Neural cell (in vitro differentiated cells): Measurements from ENCODE around the gene FRMD4B. TPM values are rescaled to one million over a fixed set of nuclear protein-coding genes. Genes with fewer than 3 reads are reported as not detected.

Source experiments
- H2AFZ ChIP-seq: fragments of 200-600, 300-800 bp; sonication (generic), shearing (Covaris generic); 2 replicates; pipeline ENCODE4 v1.6.0; 2014; ENCODE audit warnings: low read depth, mild to moderate bottlenecking, antibody characterized with exemption, low read length, moderate library complexity
- H3F3A ChIP-seq: fragments of 200-600 bp; shearing (Covaris generic); 2 replicates; pipeline ENCODE4 v1.6.1; 2016; ENCODE audit warnings: mild to moderate bottlenecking, moderate library complexity, mixed read lengths, antibody characterized with exemption, low read length; ENCODE audit not compliant: insufficient read depth, poor library complexity, severe bottlenecking
- H3K27ac ChIP-seq: fragments of 200-600, 300-800 bp; sonication (generic), shearing (Covaris generic); 2 replicates; pipeline ENCODE4 v1.5.1; 2014; ENCODE audit warnings: mild to moderate bottlenecking, low read length, moderate library complexity
- H3K27me3 ChIP-seq: fragments of 300-800, 200-600 bp; sonication (generic), shearing (Covaris generic); 2 replicates; pipeline ENCODE4 v1.6.0; 2014; ENCODE audit warnings: mild to moderate bottlenecking, low read depth, low read length, moderate library complexity; ENCODE audit not compliant: insufficient read depth
- H3K36me3 ChIP-seq: fragments of 300-800, 200-600 bp; sonication (generic), shearing (Covaris generic); 2 replicates; pipeline ENCODE4 v1.5.1; 2014; ENCODE audit warnings: mild to moderate bottlenecking, antibody characterized with exemption, low read length, moderate library complexity; ENCODE audit not compliant: insufficient read depth
- H3K4me2 ChIP-seq: fragments of 300-800, 200-600 bp; sonication (generic), shearing (Covaris generic); 2 replicates; pipeline ENCODE4 v1.6.0; 2014; ENCODE audit warnings: mild to moderate bottlenecking, low read length
- H3K4me3 ChIP-seq: fragments of 300-800, 200-600 bp; sonication (generic), shearing (Covaris generic); 2 replicates; pipeline ENCODE4 v1.5.1; 2014; ENCODE audit warnings: mild to moderate bottlenecking, low read length, moderate library complexity
- H3K79me2 ChIP-seq: fragments of 200-600 bp; shearing (Covaris generic); replicated peaks from 2 replicates; pipeline ENCODE4 v1.6.0; 2014; ENCODE audit warnings: mild to moderate bottlenecking, low read length, moderate library complexity; ENCODE audit not compliant: insufficient read depth
- H3K9ac ChIP-seq: fragments of 300-800, 200-600 bp; sonication (generic), shearing (Covaris generic); 2 replicates; pipeline ENCODE4 v1.6.1; 2016; ENCODE audit warnings: mild to moderate bottlenecking, low read length, mixed read lengths
- H3K9me2 ChIP-seq: fragments of 200-600 bp; shearing (Covaris generic); 2 replicates; pipeline ENCODE4 v1.6.1; 2016; ENCODE audit warnings: mild to moderate bottlenecking, low read length, mixed read lengths; ENCODE audit not compliant: insufficient read depth
- H3K9me3 ChIP-seq: fragments of 200-600, 300-800 bp; sonication (generic), shearing (Covaris generic); 2 replicates; pipeline ENCODE4 v1.6.1; 2016; ENCODE audit warnings: mild to moderate bottlenecking, mixed run types, low read length, moderate library complexity, mixed read lengths
- H4K20me1 ChIP-seq: fragments of 200-600 bp; shearing (Covaris generic); 2 replicates; pipeline ENCODE4 v1.6.1; 2016; ENCODE audit warnings: mild to moderate bottlenecking, mixed run types; ENCODE audit not compliant: insufficient read depth
- EP300 ChIP-seq: fragments of 450-650 bp; conservative IDR thresholded peaks from 2 replicates; pipeline ENCODE4 v1.6.1; 2014; ENCODE audit warnings: antibody characterized with exemption, mild to moderate bottlenecking, moderate library complexity; ENCODE audit not compliant: poor library complexity, severe bottlenecking
- EZH2 ChIP-seq: fragments of 200-600, 300-800 bp; shearing (Covaris generic), sonication (generic); IDR thresholded peaks from 2 replicates; pipeline ENCODE4 v1.6.1; 2014; ENCODE audit warnings: antibody characterized with exemption, low read length, borderline replicate concordance, mild to moderate bottlenecking; ENCODE audit not compliant: insufficient read depth, poor library complexity, severe bottlenecking
- MXI1 ChIP-seq: fragments of 450-650 bp; conservative IDR thresholded peaks from 2 replicates; pipeline ENCODE4 v1.6.1; 2014; ENCODE audit warnings: antibody characterized with exemption, mild to moderate bottlenecking; ENCODE audit not compliant: poor library complexity, severe bottlenecking
- POLR2AphosphoS5 ChIP-seq: IDR thresholded peaks from 2 replicates; pipeline ENCODE4 v1.6.1; 2012
- RAD21 ChIP-seq: fragments of 450-650 bp; conservative IDR thresholded peaks from 2 replicates; pipeline ENCODE4 v1.6.1; 2014; ENCODE audit warnings: antibody characterized with exemption, mild to moderate bottlenecking, moderate library complexity
- SMC3 ChIP-seq: fragments of 450-650 bp; conservative IDR thresholded peaks from 2 replicates; pipeline ENCODE4 v1.6.1; 2014; ENCODE audit warnings: antibody characterized with exemption, mild to moderate bottlenecking, moderate library complexity; ENCODE audit not compliant: poor library complexity
- TAF1 ChIP-seq: IDR thresholded peaks from 2 replicates; pipeline ENCODE4 v1.6.1; 2012; ENCODE audit warnings: low read depth
- polyA plus RNA-seq: library from polyadenylated mRNA; depleted of rRNA; stranded (reverse); fragments of >200 nt; gene quantifications from 2 replicates; pipeline ENCODE4 v1.2.3, GENCODE V29; 2014
- TF ChIP-seq, protein P1 (sequence below): IDR thresholded peaks from 2 replicates; pipeline ENCODE4 v1.6.1; 2012; ENCODE audit warnings: borderline replicate concordance
- TF ChIP-seq, protein P2 (sequence below): fragments of 450-650 bp; IDR thresholded peaks from 2 replicates; pipeline ENCODE4 v1.5.1; 2014; ENCODE audit warnings: antibody characterized with exemption, mild to moderate bottlenecking, moderate library complexity; ENCODE audit not compliant: poor library complexity, severe bottlenecking

The FRMD4B gene
- polyA plus RNA-seq, 1 donor from 2014 or later: 6.2 TPM

- H3F3A ChIP-seq: no peaks in the 10 kb centered on the region
- no peak overlapping the region for H3K4me3 ChIP-seq
- no peak overlapping the region for H3K4me2 ChIP-seq
- no peak overlapping the region for H3K9ac ChIP-seq
- no peaks in the 10 kb centered on the region for H4K20me1 ChIP-seq
- no peak overlapping the region for H3K27ac ChIP-seq
- no peaks in the 10 kb centered on the region for H3K79me2 ChIP-seq
- H2AFZ ChIP-seq: no peak overlapping the region
- TF ChIP-seq EP300: no peak
- TF ChIP-seq, protein P1, sequence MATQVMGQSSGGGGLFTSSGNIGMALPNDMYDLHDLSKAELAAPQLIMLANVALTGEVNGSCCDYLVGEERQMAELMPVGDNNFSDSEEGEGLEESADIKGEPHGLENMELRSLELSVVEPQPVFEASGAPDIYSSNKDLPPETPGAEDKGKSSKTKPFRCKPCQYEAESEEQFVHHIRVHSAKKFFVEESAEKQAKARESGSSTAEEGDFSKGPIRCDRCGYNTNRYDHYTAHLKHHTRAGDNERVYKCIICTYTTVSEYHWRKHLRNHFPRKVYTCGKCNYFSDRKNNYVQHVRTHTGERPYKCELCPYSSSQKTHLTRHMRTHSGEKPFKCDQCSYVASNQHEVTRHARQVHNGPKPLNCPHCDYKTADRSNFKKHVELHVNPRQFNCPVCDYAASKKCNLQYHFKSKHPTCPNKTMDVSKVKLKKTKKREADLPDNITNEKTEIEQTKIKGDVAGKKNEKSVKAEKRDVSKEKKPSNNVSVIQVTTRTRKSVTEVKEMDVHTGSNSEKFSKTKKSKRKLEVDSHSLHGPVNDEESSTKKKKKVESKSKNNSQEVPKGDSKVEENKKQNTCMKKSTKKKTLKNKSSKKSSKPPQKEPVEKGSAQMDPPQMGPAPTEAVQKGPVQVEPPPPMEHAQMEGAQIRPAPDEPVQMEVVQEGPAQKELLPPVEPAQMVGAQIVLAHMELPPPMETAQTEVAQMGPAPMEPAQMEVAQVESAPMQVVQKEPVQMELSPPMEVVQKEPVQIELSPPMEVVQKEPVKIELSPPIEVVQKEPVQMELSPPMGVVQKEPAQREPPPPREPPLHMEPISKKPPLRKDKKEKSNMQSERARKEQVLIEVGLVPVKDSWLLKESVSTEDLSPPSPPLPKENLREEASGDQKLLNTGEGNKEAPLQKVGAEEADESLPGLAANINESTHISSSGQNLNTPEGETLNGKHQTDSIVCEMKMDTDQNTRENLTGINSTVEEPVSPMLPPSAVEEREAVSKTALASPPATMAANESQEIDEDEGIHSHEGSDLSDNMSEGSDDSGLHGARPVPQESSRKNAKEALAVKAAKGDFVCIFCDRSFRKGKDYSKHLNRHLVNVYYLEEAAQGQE: no peak
- no peak for TF ChIP-seq RAD21
- no peak for TF ChIP-seq MXI1
- no peak for TF ChIP-seq TAF1
- TF ChIP-seq SMC3: no peak
- TF ChIP-seq, protein P2, sequence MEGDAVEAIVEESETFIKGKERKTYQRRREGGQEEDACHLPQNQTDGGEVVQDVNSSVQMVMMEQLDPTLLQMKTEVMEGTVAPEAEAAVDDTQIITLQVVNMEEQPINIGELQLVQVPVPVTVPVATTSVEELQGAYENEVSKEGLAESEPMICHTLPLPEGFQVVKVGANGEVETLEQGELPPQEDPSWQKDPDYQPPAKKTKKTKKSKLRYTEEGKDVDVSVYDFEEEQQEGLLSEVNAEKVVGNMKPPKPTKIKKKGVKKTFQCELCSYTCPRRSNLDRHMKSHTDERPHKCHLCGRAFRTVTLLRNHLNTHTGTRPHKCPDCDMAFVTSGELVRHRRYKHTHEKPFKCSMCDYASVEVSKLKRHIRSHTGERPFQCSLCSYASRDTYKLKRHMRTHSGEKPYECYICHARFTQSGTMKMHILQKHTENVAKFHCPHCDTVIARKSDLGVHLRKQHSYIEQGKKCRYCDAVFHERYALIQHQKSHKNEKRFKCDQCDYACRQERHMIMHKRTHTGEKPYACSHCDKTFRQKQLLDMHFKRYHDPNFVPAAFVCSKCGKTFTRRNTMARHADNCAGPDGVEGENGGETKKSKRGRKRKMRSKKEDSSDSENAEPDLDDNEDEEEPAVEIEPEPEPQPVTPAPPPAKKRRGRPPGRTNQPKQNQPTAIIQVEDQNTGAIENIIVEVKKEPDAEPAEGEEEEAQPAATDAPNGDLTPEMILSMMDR: no peak
- no peak for TF ChIP-seq EZH2
- no peaks in the 10 kb centered on the region for H3K27me3 ChIP-seq
- no peaks in the 10 kb centered on the region for H3K9me3 ChIP-seq
- no peaks in the 10 kb centered on the region for H3K36me3 ChIP-seq
- no peaks in the 10 kb centered on the region for H3K9me2 ChIP-seq
Observed at GRCh38 chr3:69343875-69344274, 42.0 kb downstream of the FRMD4B start.

DNA sequence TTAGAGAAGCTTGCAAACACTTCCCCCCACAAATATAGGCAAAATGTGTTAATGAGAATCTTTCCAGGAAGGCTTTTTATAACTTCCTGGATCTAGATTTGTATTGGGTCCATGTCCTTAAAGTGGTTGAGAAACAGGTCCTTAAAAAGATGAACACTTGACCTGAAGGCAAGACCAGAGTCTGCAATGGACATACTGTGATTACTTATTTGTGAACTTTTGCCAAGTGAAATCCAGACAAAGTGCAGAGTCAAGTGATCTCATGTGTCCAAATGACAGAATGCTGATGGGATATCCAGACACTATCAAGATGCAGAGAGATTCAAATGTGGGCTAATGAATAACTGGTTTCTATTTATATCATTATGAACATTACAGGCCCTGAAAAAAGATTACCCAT is 43.8 kb downstream of the FRMD4B start:
- Histone ChIP-seq H3K27me3 (no peaks in the 10 kb centered on the region), H4K20me1 (no peaks in the 10 kb centered on the region), H3K4me2 (no peak overlapping the region), H3K79me2 (no peaks in the 10 kb centered on the region), H3K36me3 (no peaks in the 10 kb centered on the region), H3K27ac (no peak overlapping the region), H2AFZ (no peak overlapping the region), H3K9me3 (no peaks in the 10 kb centered on the region), H3K9me2 (no peaks in the 10 kb centered on the region), H3F3A (no peaks in the 10 kb centered on the region), H3K9ac (no peak overlapping the region), H3K4me3 (no peak overlapping the region)
- TF ChIP-seq, protein P2: no peak
- TF ChIP-seq POLR2AphosphoS5 (no peak), EZH2 (no peak), EP300 (no peak), RAD21 (no peak), MXI1 (no peak), TAF1 (no peak), SMC3 (no peak)
- TF ChIP-seq, protein P1: no peak
